ENCODE data around the gene DIPK2A.

Gene DIPK2A, protein sequence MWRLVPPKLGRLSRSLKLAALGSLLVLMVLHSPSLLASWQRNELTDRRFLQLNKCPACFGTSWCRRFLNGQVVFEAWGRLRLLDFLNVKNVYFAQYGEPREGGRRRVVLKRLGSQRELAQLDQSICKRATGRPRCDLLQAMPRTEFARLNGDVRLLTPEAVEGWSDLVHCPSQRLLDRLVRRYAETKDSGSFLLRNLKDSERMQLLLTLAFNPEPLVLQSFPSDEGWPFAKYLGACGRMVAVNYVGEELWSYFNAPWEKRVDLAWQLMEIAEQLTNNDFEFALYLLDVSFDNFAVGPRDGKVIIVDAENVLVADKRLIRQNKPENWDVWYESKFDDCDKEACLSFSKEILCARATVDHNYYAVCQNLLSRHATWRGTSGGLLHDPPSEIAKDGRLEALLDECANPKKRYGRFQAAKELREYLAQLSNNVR
- total RNA-seq, result 32.6 to 33.4 reads per million in 2 donors

DNA sequence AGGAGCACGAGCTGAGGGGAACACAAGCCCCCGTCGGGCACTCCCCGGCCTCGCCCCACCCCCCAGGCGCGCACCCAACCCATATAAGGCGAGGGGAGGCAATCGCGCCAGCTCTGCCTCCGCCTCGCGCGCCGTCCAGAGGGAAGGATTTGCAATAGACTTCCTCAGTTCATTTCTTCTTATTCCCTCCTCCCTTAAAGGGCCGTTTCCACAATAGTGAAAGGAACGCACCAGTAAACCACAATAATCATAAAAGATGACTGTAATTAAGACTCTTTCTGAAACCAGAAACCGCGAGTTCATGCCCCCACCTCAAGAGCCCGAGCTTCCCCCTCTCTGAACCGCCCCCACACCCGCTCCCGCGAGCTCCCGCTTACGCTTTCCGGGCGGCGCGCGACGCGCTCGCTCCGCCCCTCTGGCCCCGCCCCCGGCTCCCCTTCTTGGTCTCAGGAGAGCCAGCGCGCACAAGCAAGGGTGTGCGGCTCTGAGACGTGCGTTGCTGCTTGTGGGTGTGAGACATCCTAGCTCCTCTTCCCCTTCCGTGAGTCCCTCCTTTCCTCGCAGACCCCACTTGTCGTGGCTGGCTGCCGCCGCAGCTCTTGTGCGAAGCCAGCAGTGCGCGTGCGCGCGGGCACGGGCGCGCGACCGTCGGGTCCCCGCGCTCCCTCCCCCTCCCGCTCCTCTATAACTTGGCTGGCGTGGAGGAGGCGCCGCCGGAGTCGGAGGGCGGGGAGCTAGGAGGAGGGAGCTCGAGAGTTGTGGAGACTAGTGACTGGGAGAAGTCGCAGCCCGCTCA, at the start of gene DIPK2A:
DIPK2A (plus strand) TSS at position 465 of the 796 bp plus-strand sequence. CDS start 510 bp downstream, outside the sequence.
- DNase-seq, result peak; percentile 97

DNA sequence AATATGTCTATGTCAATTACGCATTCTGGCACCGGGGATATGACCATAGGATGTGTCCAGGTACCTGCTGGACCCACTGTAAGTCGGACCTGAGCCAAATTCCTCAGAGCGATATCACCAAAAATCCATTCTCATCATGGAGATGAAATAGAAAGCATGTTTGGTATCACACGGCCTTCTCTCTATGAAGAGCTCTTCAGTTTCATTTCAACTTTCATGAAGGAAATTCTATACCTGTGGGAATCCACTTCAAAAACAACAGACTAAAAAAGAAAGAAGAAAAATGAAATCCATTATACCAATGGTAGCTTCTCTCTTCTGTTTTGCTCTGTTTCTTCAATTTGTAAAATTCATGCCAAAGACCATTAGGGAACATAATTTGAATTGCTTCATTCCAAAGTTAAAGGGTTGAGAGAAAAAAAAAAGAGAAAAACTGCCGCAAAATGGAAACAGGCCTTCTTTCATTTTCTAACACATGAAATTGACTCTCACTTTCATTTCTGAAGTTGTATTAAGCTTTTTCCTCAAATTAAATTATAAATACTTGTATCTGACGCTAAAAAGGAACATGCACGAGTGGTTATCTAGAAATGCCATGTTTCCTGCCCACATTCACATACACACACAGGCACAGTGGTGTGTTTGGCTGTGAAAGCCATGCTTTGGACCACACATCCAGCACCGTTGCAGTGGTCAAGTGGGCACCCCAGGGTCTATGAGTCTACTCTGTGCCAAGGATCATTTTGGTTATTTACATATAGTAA, 46.9 kb upstream of the DIPK2A start:
- DNase-seq, result no peak

DNA sequence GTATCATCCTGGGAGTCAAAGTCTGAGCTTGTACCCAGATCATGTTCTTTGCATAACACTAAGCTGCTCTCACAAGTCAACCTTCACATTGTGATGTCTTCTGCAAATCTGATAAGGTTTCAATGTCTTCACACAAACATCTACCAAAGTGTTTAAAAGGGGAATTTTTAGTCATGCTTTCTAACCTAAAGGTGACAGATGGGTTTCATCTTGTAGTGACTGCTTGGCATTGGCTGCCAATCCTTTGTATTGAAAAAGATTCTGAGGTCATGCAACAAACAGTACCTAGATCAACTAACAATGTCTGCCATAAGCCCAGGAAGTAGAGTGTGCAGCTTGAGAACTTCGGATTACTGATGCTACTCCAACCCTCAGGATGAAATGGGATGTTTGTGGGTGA, 43.6 kb upstream of the DIPK2A start:
- DNase-seq, result no peak

DNA sequence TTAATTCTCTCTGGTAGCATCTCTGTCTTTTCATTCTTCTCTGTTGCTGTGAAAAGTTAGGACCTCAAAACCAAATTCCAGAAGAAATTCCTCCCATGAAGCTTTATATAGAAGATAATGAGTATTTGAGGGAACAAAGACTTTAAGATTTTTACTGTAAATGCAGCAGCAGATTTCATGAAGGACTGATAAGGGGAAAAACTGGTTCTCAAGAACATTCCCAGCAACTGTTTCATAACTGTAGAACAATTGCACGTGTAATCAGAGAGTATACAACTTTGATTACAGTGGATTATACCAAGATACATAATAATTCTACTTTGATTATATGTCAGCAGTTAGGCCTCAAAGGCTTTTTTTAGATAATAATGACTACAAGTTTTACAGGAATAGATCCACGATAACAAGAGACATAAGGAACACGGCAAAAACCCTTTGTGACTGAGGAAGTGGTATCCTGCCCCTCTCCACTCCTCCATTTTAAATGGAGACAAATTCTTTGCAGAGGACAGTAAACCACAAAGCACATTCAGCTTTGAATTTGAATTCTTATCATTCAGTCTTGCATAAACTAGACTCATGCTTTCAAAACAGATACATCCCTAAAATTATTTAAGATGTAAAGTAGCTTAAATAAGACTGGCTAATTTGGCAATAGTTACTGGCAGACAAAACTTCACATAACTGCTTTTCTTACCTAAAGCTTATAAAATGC, 42.9 kb upstream of the DIPK2A start:
- DNase-seq, result no peak

DNA sequence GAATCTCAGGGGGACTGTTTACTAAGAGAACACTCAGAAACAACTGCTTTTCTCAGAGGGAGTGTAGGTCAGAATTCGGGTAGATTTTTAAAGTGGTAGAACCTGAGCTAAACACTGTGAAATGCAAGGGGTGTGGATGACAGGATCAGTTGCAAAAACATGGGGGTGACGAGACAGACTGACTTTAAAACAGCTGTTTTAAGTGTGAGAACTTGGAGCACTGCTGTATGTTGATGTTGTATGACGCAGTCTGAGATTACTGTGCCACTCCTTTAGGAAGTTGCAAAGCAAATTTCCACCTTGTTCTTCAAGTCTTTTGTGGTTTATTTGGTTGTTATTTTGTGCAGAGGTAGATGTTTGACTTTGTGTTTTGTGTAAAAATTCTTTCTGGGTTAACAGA, 36.8 kb upstream of the DIPK2A start:
- DNase-seq, result no peak

DNA sequence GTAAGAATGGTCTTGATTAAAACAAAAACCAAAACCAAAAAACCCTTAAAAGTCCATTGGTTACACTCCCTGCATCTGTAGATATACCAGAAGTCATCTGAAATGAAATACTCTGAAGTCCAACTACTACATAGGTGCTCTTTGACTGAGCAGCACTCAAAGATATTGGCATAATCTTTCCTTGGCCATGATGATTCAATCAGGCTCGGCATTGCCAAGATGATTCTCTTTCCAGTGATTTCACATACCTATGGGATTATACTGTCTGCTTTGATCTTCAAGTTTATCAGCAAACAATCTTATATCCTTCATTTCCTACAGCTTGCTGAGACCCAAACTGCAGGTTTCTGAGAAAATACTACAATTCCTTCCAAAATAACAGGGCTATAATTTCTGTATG, 35.9 kb upstream of the DIPK2A start:
- no peak for DNase-seq

DNA sequence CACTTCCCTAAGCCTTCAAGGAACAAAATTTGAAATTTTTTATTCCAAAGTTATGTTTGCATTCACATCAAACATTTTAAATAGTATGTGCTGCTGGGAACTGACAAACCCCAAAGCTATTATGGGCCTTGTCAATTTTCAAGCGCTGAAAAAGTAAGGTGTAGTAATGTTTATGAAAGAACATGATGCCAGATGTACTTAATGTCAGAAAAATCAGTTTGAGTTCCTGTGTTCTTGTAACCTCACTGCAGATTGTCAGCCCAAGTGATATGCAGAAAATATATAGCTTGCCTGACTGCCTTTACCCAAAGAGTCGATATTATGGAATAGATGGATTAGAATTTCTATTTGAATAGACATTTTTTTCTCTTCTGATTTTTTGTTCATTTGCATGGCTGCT, 20.8 kb upstream of the DIPK2A start:
- DNase-seq, result no peak

DNA sequence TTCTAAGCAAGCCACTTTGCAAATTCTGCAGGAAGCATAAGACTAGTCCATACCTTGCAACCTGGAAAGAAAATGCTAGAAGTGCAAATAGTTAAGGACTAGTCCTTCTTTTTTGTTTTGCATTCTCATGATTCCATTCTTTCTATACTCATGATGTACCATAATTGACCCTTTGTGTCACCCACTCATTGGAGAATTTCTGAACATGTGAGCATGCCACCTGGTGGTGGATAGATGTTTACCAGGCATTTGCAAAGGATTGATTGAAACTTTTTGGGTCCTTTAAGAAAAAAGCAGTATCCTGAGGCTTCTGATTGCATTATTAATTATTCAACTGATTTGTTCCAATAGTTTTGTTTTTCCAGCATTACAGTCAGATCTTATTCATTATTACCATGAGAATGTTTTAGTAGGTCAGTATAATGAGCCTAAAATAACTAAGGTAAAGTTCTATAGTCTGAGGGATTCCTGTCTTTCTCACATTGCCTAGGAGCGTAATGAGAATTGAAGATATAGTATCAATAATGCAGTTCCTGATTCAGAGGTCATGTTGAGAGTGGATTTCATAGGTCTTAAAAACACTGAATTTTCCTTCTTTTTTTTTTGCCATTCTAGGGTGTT, 20.2 kb upstream of the DIPK2A start:
- DNase-seq, result no peak

DNA sequence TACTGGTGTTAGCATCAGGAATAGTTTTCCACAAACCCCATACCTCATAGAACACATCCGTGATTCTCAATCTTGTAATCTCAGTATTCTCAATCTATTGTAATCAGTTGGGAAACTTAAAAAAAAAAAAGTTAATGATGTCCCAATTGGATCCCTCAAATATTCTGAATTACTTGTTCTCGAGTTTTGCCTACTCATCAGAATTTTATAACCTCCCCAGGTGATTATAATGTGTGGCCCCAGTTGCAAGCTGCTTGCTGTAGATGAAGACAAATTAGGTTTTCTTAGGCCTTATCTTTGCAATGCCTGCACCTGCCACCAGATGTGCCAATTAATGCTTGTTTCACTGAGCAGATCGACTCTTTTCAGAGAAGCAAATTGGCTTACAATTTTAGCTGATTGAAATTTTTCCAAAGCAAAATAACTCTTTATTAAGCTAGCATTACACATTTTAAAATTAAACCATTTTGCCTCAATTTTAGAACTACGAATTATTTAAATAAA, 19.0 kb upstream of the DIPK2A start:
- DNase-seq, result no peak

DNA sequence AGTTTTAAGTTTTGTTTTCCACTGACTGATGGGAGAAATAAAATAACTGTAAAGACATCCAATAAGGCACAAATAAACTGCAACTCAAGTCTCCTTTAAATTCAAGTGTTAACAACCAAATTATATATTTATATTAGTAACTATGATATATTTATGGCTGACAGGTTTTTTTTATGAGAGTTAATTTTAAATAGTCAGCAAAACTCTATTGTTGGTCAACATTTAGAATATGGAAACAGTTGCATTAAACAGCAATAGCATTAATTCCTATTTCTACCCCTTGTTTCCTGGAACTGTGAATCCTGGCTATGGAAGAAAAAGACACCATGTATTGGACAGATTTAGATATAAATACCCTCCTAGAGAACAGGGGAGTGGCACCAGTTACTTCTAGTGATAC, 16.5 kb upstream of the DIPK2A start:
- DNase-seq, result no peak

DNA sequence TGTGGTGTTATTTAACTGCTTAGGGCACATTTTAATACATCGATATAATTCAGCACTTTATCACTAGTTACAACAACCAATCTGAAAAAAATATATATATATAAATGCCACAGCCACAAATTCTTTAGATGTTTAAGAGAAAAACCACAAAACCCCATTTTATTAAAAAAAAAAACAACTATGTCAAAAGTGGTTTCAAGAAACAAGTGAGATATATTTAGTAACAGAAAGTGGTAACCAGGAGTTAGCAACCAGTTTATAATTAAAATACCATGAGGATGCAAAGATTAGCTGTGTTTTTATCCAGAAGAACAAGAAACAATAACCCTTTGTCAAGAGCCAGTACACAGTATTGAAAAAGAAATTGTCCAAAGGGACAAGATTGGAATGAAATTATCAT, 14.8 kb upstream of the DIPK2A start:
- DNase-seq, result no peak

DNA sequence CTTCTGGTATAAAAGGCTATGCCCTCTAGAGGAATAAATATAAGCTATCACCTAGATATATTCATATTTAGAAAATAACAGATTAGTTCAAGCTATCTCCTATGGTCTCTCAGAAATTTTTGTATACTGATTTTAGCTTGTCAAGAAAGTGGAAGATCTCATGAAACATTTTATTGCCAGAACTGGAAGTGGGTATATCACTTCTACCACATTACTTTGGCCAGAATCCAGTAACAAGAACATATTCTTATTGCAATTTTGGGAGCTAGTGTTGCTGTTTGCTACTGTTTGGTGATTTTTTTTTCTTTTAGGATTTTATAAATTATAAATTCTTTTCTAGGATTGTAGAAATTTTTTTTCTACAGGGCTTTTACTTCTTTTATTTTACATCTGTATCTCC, 14.2 kb upstream of the DIPK2A start:
- DNase-seq, result no peak

DNA sequence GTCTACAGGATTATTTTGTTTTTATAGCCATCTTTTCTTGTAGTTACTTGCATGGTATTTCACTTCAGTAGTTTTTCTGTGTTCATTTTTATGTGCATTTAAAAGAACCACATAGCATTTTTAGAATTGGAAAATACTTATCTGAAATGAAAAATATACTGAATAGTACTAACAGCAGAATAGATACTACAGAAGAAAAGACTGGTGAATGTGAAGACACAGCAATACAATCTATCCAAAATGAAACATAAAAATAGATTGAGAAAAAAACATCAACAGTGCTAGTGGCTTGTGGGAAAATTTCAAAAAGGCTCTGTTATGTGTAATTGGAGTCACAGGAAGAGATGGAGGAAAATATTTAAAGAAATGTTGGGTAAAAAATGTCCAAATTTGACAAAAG, 12.7 kb upstream of the DIPK2A start:
- DNase-seq, result no peak

DNA sequence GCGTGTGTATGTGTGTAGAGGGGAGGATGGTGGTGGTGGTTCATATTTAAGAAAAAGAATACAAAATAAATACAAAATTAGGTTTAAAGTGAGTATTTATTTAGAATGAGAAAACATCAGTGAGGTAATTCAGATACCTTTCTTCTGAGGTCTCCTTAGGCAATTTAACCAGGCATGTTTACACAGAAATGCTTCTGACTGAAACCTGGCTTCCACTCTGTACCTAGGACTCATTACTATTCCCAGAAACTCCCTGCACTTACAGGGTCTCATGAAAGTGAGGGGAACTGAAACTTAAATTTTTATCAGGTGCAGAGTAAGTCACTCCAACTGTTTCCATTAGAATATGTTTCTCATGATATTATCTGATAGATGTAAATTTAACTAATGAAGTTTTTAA, 10.3 kb upstream of the DIPK2A start:
- no peak for DNase-seq

DNA sequence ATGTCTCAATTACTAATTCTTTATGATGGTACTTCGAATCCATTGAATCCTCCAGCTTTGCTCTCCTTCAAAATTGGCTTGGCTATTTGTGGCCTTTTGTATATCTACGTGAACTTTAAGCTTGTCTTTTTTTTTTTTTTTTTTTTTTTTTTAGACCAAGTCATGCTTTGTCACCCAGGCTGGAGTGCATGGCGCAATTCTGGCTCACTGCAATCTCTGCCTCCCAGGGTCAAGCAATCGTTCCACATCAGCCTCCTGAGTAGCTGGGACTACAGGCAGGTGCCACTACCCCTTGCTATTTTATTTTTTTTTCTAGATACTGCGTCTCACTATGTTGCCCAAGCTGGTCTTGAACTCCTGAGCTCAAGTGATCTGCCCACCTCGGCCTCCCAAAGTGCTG, 7.7 kb upstream of the DIPK2A start:
- no peak for DNase-seq

DNA sequence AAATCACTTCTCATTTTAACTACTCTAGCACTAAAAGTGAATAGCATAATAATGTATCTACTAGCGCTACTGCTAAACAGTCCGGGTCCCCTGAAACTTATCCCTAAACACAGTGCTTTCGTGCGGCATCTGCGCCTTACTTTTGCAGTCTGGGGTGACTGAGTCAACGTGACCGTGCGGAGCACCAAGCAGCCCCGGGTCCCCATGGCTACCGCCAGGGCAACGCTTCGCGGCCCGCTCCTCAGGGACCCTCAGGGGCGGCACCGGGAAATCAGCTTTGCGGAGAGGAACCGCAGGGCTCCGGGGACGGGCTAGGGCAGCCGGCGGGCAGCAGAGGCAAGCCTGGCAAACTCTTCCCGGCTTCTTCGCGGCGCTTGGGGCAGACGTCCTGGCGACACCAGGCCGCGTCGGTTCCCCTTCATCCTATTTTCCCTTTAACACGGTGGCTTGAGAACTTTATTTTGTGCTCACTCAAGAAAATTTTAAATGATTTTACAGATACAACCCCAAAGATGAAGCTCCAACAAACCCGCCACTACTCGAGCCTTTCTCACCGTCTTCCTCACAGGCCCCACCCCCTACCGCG, 757 bp upstream of the DIPK2A start:
- DNase-seq, result peak; percentile 38

DNA sequence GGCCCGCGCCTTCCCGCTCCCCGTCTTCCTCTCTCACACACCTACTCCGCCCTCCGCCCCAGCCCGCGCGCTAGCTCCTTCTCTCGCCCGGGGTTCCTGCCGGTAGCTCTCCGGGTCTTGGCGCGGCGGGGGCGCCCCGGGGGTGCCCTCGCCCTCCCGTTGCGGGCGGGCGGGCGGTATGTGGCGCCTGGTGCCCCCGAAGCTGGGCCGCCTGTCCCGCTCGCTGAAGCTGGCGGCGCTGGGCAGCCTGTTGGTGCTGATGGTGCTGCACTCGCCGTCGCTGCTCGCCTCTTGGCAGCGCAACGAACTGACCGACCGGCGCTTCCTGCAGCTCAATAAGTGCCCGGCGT, 507 bp downstream of the DIPK2A start:
- DNase-seq, result no peak

DNA sequence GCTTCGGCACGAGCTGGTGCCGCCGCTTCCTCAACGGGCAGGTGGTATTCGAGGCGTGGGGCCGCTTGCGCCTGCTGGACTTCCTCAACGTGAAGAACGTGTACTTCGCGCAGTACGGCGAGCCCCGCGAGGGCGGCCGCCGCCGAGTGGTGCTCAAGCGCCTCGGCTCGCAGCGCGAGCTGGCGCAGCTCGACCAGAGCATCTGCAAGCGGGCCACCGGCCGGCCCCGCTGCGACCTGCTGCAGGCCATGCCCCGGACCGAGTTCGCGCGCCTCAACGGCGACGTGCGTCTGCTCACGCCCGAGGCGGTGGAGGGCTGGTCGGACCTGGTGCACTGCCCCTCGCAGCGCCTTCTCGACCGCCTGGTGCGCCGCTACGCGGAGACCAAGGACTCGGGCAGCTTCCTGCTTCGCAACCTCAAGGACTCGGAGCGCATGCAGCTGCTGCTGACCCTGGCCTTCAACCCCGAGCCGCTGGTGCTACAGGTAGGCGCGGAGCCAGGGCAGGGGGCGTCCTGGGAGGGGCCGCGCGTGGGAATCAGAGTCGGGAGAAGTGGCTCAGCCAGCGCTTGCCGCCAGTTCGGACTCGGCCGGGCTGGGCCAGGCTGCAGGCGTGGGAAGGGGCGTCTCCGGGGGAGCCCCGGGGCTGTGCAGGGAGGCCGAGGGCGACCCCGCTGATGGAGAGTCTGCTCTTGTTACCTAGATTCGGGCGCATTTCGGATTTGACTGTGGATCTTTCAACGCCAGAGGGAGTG, 1.1 kb downstream of the DIPK2A start:
- peak; percentile 42 for DNase-seq

DNA sequence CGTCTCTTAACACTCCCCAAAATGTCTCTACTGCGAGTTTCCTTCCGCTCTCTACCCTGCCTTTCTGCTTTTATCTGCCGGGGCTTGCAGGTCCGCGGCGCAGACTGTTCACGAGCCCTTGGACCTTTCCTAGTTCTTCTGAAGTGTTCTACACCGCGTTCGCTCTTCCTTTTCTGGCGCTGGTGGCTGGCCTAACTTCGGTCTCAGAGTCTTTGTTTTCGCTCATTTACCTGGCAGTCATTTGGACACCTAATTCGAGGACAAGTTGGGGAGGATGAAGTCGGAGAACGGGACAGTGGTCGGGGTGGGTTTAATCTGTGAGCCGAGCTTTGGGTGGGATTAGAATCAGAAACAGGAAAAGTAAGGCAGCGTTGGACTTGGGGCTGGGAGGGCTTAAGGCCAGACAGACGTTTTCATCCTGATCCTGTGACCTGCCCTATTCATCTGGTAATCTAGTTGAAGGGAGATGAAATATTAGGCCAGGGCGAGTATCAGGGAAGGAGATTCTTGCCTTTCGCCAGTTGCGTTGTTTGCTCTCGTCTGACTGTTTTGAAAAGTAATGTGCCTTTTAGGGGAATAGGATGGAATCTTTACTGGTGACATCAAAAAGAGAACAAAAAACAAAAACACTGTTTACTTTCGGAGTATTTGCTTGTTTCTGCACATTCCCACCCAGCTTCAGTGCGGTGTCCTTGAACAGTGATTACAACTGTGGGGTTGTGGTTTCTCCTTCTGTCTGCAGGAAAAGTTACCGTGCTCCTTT, 1.8 kb downstream of the DIPK2A start:
- DNase-seq, result no peak

All from activated gamma-delta T cell (primary cell).